HCT116 (cell line): ENCODE data around the gene AMDHD1.

Experiments used
- EZH2 ChIP-seq: fragments of 200-600 bp; sonication (generic); IDR thresholded peaks from 2 replicates; pipeline ENCODE4 v1.6.1; 2017; ENCODE audit warnings: antibody characterized with exemption, mixed run types
- TF ChIP-seq, protein P1 (sequence below), 3 experiments: fragments of 200-600 bp in 1 of 3; sonication (generic) in 1 of 3; IDR thresholded peaks in 2 of 3; conservative IDR thresholded peaks in 1 of 3; 2 replicates each; pipeline ENCODE4 v1.5.1; 2012 to 2017; ENCODE audit warnings: low read depth in 2 of 3, low read length in 2 of 3, antibody characterized with exemption in 1 of 3, borderline replicate concordance in 1 of 3, control low read depth in 1 of 3, mild to moderate bottlenecking in 1 of 3, mixed read lengths in 1 of 3, mixed run types in 1 of 3, moderate library complexity in 1 of 3; ENCODE audit not compliant: insufficient read depth in 1 of 3

DNA sequence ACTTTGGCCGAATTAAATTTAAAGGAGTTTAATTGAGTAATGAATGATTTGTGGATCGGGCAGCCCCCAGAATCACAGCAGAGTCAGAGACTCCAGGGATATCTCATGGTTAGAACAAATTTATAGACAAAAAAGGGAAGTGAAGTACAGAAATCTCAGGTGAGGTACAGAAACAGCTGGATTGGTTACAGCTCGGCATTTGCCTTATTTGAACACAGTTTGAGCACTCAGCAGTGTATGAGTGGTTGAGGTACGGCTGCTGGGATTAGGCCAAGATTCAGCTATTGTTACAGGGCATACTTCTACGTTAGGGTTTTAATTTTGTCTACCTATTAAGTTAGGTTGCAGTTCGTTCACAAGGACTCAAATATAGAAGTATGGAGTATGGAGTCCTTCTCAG, 24.0 kb upstream of the AMDHD1 start:
- TF ChIP-seq, protein P1, sequence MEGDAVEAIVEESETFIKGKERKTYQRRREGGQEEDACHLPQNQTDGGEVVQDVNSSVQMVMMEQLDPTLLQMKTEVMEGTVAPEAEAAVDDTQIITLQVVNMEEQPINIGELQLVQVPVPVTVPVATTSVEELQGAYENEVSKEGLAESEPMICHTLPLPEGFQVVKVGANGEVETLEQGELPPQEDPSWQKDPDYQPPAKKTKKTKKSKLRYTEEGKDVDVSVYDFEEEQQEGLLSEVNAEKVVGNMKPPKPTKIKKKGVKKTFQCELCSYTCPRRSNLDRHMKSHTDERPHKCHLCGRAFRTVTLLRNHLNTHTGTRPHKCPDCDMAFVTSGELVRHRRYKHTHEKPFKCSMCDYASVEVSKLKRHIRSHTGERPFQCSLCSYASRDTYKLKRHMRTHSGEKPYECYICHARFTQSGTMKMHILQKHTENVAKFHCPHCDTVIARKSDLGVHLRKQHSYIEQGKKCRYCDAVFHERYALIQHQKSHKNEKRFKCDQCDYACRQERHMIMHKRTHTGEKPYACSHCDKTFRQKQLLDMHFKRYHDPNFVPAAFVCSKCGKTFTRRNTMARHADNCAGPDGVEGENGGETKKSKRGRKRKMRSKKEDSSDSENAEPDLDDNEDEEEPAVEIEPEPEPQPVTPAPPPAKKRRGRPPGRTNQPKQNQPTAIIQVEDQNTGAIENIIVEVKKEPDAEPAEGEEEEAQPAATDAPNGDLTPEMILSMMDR (IDR thresholded peaks at IDR 0.05 in 2 of 3, conservative IDR thresholded peaks at IDR 0.05 in 1 of 3; ENCODE audit: borderline replicate concordance in 1 of 3, insufficient read depth in 1 of 3, low read depth in 2 of 3, low read length in 2 of 3) = no peak
- TF ChIP-seq EZH2 = no peak
